ENCODE data around the gene WDR70.

WDR70 gene

DNA sequence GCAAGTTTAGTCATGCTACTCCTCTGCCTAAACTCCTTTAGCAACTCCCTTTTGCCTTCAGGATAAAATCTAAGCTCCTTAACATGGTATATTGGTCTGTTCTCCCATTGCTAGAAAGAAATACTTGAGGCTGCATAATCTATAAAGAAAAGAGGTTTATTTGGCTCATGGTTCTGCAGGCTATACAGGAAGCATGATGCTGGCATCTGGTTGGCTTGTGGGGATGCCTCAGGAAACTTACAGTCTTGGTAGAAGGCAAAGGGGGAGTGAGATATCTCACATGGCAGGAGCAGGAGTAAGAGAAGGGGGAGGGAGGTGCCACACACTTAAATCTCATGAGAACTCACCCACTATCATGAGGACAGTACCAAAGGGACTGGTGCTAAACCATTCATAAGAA lies 315.7 kb downstream of the WDR70 start:
- no peak for DNase-seq

DNA sequence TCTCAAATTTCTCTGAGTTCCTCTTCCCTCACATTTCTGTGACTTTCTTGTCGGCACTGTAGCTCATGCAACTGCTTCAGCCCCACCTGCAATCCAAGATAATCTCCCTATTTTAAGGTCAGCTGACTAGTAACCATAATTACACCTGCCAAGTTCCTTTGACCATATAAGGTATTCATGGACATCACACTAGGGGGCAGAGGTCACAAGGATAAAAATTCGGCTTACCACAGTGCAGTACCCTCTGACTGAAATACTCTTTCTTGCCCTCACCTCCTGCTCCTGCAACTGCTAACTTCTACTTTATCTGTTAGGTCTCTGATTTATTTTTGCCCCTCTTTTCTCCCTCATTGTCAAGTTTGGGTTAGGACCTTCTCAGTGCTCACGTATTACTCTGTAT lies 316.5 kb downstream of the WDR70 start:
- DNase-seq: no peak

DNA sequence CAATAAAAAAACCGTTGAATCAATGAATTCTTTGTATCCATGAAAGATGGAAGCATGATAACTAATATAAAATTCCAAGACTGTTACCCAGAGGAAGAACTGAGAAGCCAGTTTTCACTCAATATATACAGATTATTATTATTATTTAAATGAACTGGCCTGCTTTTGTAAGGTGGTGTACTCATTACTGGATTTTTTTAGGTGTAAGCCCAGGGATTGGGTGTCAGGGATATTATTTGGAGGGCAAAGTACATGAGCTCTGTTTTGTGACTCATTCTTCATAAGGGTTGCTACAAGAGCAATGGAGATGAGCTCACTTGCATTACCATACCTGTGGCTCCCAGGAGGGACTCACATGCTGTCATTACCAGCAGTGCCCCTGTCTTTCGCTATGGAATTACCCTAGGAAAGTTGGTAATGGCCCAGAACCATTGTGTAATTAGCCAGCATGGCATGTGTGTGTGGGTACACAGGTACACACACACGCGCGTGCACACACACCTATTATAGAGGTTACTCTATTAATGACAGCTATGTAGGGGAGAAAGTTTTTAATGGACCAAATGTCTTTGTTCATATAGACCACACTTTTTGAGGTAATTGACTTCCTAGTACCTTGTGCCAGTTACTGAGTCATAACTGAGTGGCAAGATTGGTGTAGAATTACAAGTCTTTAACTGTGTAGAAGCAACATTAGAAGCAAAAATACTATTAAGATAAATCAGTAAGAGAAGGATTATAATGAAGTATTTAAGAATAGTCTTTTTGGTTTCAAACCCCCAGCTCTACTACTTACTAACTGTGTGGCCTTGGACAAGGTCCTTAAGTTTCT lies 317.3 kb downstream of the WDR70 start:
- DNase-seq: no peak

DNA sequence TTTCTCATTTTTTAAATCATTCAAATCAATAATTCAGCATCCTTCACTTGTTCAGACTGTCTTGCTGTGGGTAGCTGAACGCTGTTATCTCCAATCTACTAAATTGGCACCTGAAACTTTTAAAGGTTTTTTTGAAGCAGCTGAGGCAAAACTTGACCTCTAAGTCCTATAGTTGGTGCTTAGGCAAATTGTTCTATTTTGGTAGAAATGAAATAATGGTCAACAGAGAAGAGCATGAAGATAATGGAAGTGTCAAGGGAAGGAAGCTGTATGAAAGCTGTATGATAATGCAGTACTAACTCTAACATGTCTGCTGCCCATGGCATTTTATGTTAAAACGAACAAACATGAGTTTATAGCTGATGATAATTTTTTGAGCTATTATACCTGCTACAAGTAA lies 322.8 kb downstream of the WDR70 start:
- no peak for DNase-seq

DNA sequence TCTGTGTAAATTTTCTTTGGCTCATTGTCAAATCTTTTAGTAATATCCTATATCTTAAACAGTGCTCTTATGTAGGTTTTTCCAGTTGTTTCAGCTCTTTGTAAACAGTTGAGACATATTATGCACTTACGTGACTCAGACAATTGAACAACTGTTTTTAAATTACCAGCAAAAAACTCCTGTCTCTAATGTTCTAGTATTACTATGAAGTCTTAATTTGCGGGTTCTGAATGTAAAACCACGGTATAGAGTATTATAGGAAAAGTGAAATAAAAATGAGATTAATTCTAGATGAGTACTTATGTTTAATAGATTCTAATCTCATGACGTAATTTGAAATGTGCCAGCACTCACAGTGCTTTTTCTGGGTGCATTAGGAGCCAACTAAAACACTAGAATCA lies 324.7 kb downstream of the WDR70 start:
- no peak for DNase-seq

DNA sequence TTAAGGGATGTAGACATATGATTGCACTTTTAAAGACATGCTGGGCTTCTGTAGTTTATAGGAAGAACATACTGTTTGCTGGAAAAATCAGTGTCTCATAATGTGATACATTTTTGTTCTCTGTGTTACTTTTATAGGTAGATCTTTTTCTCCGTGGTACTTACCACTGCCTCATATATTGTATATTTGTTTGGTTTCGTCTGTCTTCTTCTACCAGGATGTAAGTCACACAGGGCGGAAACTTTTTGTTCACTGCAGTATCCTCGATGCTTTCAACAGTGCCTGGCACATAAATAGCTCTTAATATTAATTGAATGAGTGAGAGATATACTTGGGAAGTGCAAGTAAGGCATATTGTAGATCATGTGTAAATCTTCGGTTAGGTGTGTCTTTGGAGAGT lies 325.3 kb downstream of the WDR70 start:
- DNase-seq: no peak

DNA sequence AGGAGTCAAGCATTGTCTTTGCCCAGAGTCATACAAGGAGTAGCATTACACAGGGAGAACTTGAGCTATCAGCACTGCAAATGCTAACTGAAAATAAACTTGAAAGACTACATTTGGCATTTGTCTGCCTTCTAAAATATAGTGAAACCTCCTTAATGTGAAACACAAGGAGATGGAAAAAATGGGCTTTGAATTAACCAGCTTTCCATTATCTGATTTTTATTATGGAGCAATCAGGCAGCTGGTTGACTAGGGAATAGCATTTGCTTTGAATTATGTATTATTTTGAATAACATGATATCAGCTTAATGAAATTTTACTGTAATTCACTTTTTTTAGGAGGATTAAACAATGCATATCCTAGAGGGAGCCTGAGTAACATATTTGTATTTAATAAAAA lies 329.9 kb downstream of the WDR70 start:
- DNase-seq: no peak

DNA sequence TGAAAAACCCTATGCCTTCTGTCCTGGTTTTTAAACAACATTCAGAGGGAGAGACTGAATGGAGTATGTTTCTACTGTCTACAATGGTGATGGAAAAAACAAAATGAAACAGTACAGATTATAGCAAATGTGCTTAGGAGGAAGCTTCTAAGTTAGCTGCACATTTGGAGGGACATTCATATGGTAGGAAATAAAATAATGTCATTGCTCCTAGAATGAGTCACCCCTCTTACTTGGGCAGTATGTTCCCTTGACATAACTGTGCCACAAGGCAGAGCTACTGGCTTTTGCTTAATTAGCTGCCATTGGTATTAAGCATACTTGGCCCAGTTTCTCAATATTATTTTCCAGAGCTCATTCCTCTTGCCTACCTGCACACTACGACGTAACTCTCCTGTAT lies 331.8 kb downstream of the WDR70 start:
- DNase-seq: no peak

DNA sequence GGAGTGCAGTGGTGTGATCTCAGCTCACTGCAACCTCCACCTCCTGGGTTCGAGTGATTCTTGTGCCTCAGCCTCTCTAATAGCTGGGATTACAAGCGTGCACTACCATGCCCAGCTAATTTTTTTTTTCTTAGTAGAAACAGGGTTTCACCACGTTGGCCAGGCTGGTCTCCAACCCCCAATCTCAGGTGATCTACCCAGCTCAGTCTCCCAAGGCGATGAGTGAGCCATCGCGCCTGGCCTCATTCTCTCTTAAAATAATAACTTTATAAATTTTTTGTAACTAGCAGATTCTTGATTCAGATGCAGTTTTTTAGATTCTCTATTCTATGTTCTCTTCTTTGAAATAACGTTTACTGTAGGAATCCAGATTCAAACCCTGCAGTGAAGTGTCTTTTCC lies 333.6 kb downstream of the WDR70 start:
- DNase-seq: no peak

DNA sequence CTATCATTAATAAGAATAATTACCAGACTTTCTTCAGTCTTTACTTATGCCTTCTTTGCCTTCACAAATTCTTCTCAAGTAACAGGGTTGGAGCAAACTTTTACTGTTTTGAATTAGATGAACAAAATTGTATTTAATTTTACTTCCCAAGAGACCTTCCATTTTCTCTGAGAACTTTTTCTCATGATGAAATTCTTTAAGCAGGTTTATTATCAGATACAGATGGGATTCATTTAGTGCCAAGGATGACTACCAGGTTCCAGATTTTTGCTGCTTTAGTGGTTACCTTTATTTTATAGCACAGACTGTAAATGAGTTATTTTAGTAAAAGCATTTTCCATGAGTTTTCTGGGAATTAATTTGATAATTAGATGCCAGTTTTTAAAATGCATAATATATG lies 335.6 kb downstream of the WDR70 start:
- DNase-seq: no peak

DNA sequence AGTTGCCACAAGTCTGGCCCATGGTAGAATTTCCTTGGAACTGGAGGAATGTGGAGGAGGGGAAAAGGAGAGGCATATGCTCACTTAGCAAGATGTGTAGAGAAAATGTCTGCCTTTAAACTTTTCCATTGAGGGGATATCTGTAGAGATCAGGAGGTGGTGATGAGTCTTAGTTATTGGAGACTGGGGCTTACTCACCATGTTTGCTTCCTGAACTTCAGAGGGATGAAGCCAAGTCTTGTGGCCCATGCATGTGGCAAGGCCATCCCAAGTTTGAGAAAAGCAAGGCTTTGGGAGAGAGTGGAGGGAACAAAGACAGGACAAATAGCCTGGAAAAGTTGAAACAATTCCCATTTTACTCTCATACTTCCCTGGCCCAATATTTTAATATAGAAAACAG lies 336.2 kb downstream of the WDR70 start:
- no peak for DNase-seq

DNA sequence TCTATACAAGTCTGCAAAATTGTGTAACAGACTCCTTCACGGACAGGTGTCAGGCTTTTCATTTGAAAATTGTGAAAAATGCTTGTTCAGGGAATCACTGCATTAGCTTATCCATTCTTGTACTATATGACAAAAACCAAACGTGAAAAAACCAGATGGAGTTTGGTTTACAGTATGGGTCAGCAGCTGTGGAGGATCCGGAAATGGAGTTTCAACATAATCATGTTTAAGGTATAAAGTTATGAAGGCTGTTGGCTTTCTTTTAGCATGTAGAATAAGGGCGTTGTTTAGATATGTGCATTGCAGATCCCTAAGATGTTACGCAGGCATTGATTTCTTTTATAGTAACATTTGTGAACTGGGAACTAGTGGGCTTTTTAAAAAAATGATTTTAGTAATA lies 336.9 kb downstream of the WDR70 start:
- DNase-seq: no peak

DNA sequence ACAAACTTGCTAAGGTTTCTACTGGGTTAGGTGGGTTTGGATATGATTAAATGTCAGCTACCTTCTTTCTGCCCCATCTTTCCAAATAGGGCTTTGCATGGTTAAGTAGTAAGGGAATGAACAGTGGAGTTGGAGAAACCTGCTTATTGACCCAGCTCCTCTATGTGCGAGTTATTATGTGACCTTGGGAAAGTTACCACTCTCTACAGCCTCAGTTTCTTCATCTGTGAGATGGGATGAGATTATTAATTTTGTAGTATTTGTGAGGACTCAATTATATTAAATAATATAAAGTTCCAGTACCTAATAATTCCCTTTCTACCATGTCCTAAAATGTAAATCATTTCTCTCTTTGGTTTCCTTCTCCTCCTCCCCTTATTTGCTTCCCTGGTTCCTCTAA lies 337.3 kb downstream of the WDR70 start:
- DNase-seq: no peak

DNA sequence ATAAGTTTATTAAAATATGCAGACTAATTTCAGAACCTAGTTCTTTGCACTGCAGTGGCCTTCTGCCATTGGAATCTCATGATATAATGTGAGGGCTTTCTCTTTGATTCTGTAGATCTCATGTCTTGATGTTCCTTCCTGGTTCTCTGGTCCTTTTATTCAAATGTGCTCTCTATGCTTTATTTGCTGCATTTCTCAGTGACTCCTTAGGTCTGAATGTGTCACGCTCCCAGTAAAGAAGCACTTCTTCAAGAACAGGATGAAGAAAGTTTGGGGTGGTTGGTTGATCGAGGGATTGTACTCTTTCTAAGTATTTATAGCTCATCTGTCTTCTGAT lies 338.1 kb downstream of the WDR70 start:
- no peak for DNase-seq

DNA sequence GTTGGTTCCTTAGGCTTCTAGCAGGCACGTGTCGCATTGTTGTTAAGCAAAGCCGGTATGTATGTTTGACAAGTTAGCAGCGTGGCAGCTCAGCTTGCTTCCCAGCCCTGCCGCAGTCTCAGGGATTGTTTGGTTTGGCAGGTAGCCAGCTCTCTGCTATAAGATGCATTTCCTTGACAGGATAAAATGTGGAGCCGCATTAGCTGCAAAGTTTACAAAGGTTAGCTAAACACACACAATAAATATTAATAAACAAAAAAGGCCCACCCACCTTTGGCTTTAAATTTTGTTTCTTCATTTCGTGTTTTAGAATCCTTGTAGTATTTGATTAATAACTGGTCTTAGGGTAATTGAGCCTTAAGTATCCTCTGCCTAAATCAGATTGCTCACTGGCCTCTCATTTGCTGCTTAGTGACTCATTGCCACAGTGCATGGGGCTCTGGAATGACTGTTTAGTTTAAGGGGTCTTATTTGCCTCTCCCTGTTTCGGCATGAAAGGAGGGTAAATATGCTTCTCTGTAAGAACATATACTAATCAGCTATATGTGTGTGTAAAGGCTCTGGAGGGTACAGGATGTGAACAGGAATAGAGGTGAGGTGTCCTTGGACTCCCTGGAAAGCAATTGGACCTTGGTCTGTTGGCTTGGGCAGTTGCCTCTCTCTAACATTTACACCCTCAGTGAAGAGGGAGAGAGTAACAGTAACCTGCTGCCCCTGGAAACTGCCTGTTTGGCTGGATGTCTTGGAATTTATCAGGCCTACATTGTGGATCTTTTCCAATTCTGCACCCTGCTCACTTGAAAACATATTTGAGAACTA lies 338.7 kb downstream of the WDR70 start:
- no peak for DNase-seq

DNA sequence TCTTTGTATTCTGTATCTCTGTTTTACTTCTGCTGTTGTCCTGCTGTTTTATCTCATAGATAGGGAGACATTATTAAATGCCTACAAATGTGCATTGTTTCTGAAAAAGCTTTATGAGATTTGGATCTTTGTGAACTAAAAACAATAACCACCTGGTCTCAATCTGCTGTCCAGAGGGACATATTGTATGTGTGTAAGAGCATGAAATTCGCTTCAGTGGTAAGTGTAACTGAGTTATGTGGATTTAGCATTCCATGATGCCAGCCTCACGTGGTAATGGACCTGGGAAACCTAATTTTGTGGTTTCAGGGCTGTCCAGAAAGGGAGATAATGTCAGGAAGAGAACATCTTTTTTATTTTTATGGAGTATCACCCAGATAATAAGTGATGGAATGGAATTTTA lies 341.4 kb downstream of the WDR70 start:
- DNase-seq: no peak

DNA sequence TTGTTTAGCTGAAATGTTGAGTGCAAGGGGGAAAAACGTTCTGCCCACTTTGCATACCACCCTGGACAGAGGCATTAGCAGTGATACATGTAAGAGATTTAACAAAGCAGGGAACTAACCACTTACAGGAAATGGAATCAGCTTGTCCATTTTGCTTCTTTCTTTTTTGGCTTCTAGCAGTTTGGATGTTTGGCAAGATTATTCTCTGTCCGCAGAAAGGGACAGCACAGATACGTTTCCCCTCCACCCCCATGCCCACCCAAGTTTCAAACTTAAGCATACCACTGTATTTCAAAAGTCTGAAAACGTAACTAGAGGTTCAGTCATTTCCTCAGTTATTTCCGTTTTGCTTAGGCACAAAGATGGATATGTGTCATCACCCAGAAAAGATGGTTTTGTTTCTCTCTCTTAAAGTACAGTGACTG lies 342.3 kb downstream of the WDR70 start:
- DNase-seq: peak; percentile 33 to 58

DNA sequence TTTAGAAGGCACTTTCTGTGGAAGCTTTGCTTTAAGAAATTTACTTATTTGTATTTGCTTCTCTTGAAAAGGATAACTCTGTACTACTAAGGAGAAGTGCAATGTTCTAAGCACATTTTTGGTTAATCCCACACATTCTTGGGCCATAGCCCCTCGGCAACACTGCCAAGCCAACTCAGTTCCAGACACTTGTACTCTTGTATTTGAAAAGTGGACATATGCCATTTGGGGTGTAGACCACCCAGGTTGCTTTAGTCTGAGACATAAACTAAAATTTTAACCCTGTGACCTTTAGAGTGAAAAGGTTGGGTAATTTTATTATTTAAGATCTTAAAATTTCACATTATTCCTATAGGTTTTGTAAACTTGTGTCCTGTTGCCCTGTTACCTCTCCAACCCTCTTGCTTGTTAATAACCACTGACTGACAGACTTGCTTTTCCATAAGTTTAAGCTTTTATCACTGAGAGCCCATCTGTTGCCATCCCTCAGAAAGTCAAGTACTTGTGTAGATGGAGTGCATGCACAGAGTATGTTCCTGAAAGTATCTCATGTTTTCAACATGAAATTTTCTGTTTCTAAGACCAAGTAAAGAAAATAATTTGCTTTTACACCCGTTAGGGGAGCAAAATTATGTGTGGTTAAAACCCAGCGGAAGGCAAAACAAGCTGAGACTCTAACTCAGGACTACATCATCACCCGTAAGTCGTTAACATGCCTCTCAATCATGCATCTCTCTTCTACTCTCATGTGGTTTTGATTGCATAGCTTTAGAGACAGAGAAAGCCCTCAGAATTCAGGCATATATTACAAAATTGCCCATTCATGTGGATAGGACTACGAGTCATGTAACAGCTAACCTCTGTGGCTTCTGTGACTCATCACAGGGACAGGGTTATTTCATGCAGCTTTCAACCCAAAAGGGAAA lies 343.4 kb downstream of the WDR70 start:
- peak; percentile 15 to 38 for DNase-seq

DNA sequence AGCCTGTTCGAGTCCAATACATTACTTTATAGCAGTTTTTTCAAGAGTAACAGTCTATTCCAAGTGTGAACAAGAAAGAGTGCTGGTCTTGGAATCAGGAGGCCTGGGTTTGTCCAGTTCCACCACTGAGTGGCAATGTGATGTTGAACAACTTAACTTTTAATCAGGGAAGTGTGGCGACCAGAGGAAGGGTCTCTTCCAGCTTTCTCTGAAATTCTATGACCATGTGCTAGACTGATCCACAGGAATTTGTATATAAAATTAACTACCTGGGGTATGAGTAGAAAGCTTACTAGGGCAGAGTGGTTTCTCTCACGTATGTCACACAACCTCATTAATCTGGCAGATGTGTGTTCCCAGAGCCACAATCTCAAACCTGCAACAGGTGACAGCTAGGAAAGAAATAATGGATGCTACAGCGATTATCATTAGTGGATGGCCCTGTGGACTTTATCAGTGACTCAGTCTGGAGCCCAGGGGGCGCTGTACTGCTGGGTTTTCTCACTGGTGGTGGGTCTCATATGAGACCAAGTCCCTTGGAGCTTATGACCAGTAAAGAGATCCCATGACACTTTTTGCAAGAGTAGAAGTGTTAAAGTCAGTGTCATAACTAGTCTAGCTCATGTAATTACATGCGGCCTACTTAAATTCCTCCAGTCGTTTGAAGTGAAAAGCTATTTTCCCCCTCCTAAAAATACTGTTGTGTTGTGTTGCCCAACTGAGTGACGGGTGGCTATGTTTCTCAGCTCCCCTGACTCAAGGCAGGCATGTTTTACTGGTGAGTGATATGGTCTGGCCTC lies 344.2 kb downstream of the WDR70 start:
- peak; percentile 10 to 35 for DNase-seq

DNA sequence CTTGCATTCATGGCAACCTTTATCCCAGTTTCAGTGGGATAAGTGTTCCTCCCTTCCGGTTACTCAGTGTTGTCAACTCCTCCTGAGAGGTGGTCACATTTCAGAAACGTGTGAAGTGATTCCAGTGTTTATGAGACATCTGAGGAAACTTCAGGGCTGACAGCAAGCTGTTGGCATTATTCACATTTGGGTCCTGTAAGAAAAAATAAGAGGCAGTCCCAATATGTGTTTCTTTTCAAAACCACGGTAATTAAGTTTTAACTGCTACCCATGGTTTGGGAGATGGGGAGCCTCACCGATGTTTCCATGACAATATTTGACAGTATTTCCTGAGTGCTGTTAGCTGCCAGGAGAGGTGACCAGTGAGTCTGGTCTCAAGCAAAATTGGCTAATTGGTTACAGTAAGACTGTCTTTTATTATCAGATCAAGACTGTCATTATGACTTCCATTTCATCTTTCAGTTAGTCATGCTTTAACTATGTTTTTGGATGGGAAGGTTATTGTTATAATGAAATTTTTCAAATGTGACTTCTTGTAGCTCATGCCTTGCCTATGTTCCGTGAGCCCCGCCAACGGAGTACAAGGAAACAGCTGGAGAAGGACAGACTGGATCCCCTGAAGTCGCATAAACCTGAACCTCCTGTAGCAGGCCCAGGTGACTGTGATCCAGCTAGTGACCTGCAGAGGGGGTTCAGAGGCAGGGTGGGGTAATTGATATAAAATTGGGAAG lies 345.4 kb downstream of the WDR70 start:
- DNase-seq: no peak

DNA sequence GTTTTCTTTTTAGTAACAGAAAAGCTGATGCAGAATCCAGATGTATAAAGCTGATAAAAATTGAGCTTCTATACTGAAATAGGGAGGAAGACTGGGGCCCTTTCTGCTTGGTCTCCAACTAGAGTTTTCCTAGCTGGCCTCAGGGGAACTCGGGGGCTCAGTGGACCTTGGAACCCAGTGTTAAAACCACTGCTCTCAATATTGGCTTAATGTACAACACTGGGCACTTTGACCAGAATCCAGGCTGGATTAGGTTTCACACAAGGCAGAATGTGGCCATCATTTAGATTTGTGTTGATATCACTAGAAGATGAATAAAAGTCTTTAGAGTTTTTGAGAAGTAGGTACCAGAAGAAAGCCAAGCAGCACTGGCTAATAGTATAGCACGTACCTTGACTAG lies 346.1 kb downstream of the WDR70 start:
- DNase-seq: no peak

DNA sequence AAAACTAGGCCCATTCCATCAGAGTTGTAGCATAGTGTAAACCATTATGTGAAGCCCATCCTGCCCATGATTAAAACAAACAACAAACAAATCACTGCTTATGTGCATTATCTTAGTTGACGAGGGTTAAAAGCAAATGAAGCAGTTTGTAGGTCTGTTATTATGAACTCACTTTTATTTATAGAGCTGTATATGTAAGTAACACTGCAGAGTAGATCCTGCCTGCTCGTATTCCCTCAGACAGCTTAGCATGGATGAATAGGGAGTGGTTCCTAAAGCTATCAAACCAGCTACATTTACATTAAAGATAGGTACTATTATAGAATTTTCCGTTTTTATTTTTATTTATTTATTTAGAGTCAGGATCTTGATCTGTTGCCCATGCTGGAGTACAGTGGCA lies 348.1 kb downstream of the WDR70 start:
- no peak for DNase-seq
